Measurements from ENCODE around the gene ZNF583.

- no peak for TF ChIP-seq EZH2phosphoT487 (IDR thresholded peaks at IDR 0.05; ENCODE audit: low read depth, severe bottlenecking, unreplicated experiment)
- no peak for TF ChIP-seq CTCF (IDR thresholded peaks at IDR 0.05; ENCODE audit: poor library complexity)
Observed at GRCh38 chr19:56400485-56400884, 3.6 kb upstream of the ZNF583 start.

All from hepatocyte (in vitro differentiated cells).